GM21786 (cell line): ENCODE results near the gene CD200R1.

ENCODE experiments used
- ATAC-seq: cut with Tn5 transposase; IDR thresholded peaks from one replicate; pipeline ENCODE4 v1.9.1; 2021; ENCODE audit not compliant: unreplicated experiment

Gene CD200R1, protein sequence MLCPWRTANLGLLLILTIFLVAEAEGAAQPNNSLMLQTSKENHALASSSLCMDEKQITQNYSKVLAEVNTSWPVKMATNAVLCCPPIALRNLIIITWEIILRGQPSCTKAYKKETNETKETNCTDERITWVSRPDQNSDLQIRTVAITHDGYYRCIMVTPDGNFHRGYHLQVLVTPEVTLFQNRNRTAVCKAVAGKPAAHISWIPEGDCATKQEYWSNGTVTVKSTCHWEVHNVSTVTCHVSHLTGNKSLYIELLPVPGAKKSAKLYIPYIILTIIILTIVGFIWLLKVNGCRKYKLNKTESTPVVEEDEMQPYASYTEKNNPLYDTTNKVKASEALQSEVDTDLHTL

GRCh38 chr3:112974894-112975293, at the start of gene CD200R1:
TSS of gene CD200R1 (minus strand) at chr3:112975103. CDS start at chr3:112974857, 246 bp downstream.
- ATAC-seq = no peak

- no peak for ATAC-seq
Observed at GRCh38 chr3:113021471-113021870, 46.6 kb upstream of the CD200R1 start.

- peak; percentile 94 for ATAC-seq
Observed at GRCh38 chr3:113019182-113020137, 44.6 kb upstream of the CD200R1 start.

DNA sequence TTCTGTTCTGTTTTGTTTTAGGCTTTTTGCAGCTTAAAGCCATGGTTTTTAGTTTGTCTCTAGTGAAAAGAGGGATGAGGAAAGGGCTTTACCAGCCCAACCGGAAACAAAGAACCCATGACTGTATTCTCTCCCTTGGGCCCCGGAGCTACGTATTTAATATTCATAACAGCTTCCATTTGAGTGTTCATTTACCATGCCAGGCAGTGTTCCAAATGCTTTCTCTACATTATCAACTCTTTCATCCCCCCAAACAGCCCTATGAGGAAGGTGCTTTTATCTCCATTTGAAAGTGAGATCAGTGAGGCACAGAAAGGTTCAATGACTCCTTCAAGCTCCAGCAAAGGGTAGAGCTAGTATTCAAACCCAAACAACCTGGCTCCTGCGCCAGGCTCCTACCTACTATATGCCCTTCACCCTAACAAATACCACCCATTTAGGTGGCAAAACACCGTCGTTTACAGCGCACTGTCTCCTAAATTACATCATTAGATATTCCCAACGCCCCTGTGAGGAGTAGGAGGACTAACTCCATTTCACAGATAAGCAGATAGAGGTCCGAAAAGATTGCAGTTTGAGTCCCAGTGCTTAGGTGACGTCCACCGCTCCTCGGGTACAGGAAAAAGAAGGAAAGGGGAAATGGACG, 43.8 kb upstream of the CD200R1 start:
- no peak for ATAC-seq

GRCh38 chr3:113013593-113013992, 38.7 kb upstream of the CD200R1 start:
- no peak for ATAC-seq

DNA sequence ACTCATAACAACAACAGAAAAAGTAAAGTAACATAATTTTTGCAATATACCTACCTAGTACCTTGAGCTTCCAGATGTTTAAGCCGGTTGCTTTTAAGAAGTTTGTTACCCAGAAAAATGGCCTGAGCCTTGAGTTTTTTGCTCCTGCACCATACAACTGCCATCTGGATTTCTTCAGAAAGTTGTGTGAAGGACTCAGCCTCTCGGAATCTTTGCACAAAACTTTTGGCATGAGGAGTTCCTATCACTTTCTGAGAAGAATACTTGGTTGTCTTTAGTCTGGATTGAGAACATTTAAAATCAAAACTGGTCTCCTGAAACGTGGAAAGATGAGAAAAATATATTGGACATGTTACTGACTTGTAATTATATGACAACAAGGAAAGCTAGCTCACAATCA, 33.2 kb upstream of the CD200R1 start:
- no peak for ATAC-seq

GRCh38 chr3:113006359-113007056, 31.6 kb upstream of the CD200R1 start:
- no peak for ATAC-seq

DNA sequence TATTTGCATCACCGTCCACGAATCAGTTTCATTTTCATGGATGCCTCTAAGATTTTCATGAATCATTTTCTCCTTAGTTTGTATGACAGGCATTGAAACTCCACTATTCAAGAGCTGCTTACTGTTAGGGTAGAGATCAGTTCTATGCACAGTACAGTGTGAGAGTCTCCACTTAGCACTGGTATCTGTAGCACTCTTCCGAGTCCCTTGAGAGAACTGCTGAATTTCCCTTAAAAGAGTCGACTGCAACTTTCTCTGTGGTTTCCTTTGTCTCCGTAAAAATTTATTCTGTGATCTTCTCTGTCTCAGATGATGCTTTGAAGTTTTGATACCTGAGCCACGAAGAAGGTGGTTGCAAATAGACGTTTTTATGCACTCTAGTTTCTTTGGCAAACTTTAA, 30.7 kb upstream of the CD200R1 start:
- no peak for ATAC-seq

GRCh38 chr3:113002679-113003078, 27.8 kb upstream of the CD200R1 start:
- no peak for ATAC-seq

GRCh38 chr3:113002037-113002436, 27.1 kb upstream of the CD200R1 start:
- ATAC-seq = no peak

GRCh38 chr3:113000691-113001090, 25.8 kb upstream of the CD200R1 start:
- no peak for ATAC-seq

GRCh38 chr3:112995800-112996199, 20.9 kb upstream of the CD200R1 start:
- ATAC-seq = no peak

GRCh38 chr3:112990672-112991602, 16.0 kb upstream of the CD200R1 start, which contains the start of gene GTPBP8:
TSS of gene GTPBP8 (plus strand) at chr3:112990984. CDS start at chr3:112991000, 16 bp downstream.
- ATAC-seq = peak; percentile 92

DNA sequence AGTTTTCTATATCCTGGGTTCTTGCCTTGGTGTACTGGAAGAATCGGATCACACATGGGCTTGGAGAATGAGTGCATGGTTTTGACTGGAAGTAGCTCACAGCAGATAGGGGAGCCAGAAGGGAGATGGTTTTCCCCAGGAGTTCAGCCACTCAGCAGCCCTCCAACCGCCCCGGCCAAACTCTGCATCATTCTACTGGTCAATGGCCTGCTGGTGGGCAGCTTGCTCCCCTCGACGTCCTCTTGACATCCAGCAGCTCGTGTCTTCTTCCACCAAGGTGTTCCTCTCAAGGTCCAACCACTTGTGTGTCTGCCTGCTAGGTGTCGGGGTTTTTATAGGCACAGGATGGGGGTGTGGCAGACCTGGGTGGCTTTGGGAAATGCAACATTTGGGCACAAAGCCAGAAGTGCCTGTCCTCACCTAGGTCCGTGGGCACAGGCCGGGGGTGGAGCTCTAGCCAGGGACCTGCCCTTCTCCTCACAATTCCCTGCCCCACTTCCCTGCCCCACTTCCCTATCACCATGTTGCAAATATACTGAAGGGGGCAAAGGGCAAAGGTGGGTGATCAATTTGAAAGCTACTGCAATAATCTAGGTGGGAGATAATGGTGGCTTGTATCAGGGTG, 12.9 kb upstream of the CD200R1 start:
- ATAC-seq = no peak

- ATAC-seq = no peak
Observed at GRCh38 chr3:112984485-112984884, 9.6 kb upstream of the CD200R1 start.

GRCh38 chr3:112982710-112983109, 7.8 kb upstream of the CD200R1 start:
- ATAC-seq = no peak

DNA sequence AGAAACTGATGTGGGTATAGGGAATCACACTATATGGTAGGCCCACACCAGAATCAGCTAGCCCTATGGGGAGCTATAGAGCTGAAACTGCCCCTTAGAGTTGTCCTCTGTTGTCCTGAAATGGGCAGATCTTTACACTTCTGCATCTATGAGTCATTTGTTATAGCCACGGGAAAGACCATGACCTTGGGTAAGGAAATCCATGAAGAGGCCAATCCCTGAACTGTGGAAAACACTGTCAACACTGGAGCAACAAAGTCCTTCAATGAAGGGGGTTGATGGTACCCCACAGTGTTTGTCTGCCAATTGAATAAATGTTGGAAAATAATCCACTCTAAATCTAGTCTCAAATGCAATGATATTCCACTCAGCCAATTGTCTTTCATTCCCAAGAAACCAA, 5.2 kb upstream of the CD200R1 start:
- no peak for ATAC-seq

DNA sequence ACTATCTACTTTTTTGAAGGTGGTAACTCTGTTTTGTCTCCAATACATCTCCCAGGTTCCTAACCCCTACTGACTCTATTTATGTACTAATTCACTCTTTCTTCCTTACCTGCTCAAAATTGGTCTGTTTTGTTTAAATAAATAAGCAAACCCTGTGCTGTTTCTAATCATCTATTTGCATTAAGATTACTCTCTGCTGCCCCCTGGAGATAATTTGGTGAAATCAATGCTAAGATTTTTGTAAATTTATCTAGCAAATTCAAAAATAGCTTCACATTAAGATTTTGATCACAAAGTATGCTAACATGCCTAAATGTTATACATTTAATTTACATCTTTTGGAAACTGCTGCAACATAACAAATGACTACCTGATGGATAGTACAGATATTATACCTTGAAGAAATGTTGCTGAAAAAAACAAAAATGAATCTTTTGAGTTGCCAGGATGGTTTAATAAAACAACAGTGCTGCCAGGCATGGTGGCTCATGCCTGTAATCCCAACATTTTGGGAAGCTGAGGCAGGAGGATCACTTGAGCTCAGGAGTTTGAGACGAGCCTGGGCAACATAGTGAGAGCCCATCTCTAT, 4.4 kb upstream of the CD200R1 start:
- no peak for ATAC-seq

DNA sequence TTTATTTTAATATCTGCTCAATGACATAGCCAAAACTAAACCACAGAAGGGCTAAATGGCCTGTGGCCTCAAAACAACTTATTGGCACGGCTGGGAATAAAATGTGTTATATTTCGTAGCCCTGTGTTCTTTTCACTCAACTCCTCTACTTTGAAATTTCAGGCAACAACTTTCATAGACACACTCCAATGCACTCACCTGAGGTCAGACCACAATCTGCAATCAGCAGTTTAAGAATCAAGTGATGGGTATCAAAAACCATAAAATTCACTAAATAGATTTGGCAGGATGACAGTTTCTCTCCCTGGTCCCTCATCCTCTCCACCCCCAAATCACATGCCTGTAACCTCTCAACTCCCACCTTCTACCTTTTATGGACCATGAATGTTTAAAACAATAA, 2.0 kb upstream of the CD200R1 start:
- ATAC-seq = no peak
